ENCODE results near the gene EBNA1BP2.
A peak's percentile ranks its signal among the peaks of the same experiment; 100 is the strongest.
"Not testable (repeated sequence)": the region's sequence is repeated elsewhere in the genome, so short reads cannot be mapped to it uniquely, and the experiment has no call there.

EBNA1BP2 gene

GRCh38 chr1:43171876-43172526, at the start of gene EBNA1BP2, which contains the start of gene CFAP57:
EBNA1BP2 (minus strand) TSS chr1:43172290; CDS start chr1:43172118, 172 bp downstream.
CFAP57 (plus strand) TSS chr1:43172330; CDS start chr1:43172754, 424 bp downstream.
- Histone ChIP-seq H3K4me3 (ENCODE audit: low read length) (peak within 1 kb of the TSS; percentile 94), H3K9ac (ENCODE audit: low read length) (peak within 1 kb of the TSS; percentile 92), H3K4me1 (ENCODE audit: control insufficient read depth, insufficient read depth, low read length) (peaks cover 9% of the 10 kb centered on the region), H3K27me3 (ENCODE audit: control insufficient read depth, insufficient read depth, low read length) (no peaks in the 10 kb centered on the region), H3K36me3 (ENCODE audit: control insufficient read depth, insufficient read depth, low read length) (peaks cover 13% of the 10 kb centered on the region), H3K27ac (ENCODE audit: low read depth, low read length) (peak within 1 kb of the TSS; percentile 52)

- H3K4me1 ChIP-seq (ENCODE audit: control insufficient read depth, insufficient read depth, low read length): no peaks in the 10 kb centered on the region
- H3K36me3 ChIP-seq (ENCODE audit: control insufficient read depth, insufficient read depth, low read length): no peaks in the 10 kb centered on the region
- H3K27ac ChIP-seq (ENCODE audit: low read depth, low read length): no peak overlapping the region
- no peaks in the 10 kb centered on the region for H3K27me3 ChIP-seq (ENCODE audit: control insufficient read depth, insufficient read depth, low read length)
- H3K4me3 ChIP-seq (ENCODE audit: low read length): no peak overlapping the region
- no peak overlapping the region for H3K9ac ChIP-seq (ENCODE audit: low read length)
Observed at GRCh38 chr1:43221797-43222196, 49.7 kb upstream of the EBNA1BP2 start.

DNA sequence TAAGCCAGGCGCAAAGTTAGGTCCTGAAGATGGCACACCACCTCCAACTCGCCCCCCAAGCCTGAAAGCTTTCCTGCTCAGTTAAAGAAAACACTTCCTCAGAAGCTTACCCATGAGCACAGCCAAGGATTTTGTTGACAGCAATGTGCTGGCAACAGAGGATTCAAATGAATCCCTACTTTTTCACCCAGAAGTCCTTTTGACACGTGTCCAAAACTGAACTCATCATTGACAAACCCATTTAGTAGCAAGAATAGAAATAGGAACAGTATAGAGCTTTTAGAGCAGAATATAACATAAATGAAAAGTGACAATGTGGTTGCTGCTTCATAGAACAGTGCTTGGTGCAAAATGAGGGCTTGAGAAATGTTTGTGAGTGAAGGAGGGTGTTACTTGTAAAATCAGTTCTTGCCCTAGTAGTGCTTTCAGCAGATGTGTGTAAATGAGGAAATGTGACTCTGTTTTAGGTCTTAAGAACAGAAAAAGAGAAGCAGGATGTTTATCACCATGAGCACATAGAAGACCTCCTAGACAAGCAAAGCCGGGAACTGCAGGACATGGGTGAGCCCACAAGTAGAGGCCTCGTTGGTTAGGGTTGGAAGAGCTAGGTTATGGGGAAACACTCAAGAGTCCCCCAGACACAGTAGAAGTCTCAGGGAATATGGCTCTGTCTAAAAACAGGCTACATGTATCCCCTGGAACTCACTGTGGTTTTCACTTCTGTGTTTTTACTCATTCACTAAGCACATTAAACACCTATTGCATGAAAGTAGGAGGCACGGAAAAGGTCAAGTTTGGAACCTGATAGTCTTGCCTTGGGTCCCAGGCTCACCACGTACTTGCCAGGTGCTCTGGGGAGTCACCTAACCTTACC, 49.1 kb upstream of the EBNA1BP2 start:
- no peaks in the 10 kb centered on the region for H3K4me1 ChIP-seq (ENCODE audit: control insufficient read depth, insufficient read depth, low read length)
- no peaks in the 10 kb centered on the region for H3K27me3 ChIP-seq (ENCODE audit: control insufficient read depth, insufficient read depth, low read length)
- H3K9ac ChIP-seq (ENCODE audit: low read length): no peak overlapping the region
- no peak overlapping the region for H3K27ac ChIP-seq (ENCODE audit: low read depth, low read length)
- no peak overlapping the region for H3K4me3 ChIP-seq (ENCODE audit: low read length)
- no peaks in the 10 kb centered on the region for H3K36me3 ChIP-seq (ENCODE audit: control insufficient read depth, insufficient read depth, low read length)

- Histone ChIP-seq H3K4me3 (ENCODE audit: low read length) (no peak overlapping the region), H3K9ac (ENCODE audit: low read length) (no peak overlapping the region), H3K27me3 (ENCODE audit: control insufficient read depth, insufficient read depth, low read length) (no peaks in the 10 kb centered on the region), H3K4me1 (ENCODE audit: control insufficient read depth, insufficient read depth, low read length) (no peaks in the 10 kb centered on the region), H3K36me3 (ENCODE audit: control insufficient read depth, insufficient read depth, low read length) (no peaks in the 10 kb centered on the region), H3K27ac (ENCODE audit: low read depth, low read length) (no peak overlapping the region)
Observed at GRCh38 chr1:43217747-43218146, 45.7 kb upstream of the EBNA1BP2 start.

GRCh38 chr1:43214501-43215444, 42.7 kb upstream of the EBNA1BP2 start:
- no peaks in the 10 kb centered on the region for H3K36me3 ChIP-seq (ENCODE audit: control insufficient read depth, insufficient read depth, low read length)
- H3K27me3 ChIP-seq (ENCODE audit: control insufficient read depth, insufficient read depth, low read length): no peaks in the 10 kb centered on the region
- no peak overlapping the region for H3K9ac ChIP-seq (ENCODE audit: low read length)
- no peak overlapping the region for H3K27ac ChIP-seq (ENCODE audit: low read depth, low read length)
- H3K4me1 ChIP-seq (ENCODE audit: control insufficient read depth, insufficient read depth, low read length): no peaks in the 10 kb centered on the region
- no peak overlapping the region for H3K4me3 ChIP-seq (ENCODE audit: low read length)

DNA sequence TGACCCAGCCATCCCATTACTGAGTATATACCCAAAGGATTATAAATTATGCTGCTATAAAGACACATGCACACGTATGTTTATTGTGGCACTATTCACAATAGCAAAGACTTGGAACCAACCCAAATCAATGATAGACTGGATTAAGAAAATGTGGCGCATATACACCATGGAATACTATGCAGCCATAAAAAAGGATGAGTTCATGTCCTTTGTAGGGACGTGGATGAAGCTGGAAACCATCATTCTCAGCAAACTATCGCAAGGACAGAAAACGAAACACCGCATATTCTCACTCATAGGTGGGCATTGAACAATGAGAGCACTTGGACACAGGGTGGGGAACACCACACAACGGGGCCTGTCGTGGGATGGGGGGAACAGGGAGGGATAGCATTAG, 36.2 kb upstream of the EBNA1BP2 start:
- H3K4me1 ChIP-seq (ENCODE audit: control insufficient read depth, insufficient read depth, low read length); H3K27me3 ChIP-seq (ENCODE audit: control insufficient read depth, insufficient read depth, low read length); H3K36me3 ChIP-seq (ENCODE audit: control insufficient read depth, insufficient read depth, low read length); H3K27ac ChIP-seq (ENCODE audit: low read depth, low read length); H3K4me3 ChIP-seq (ENCODE audit: low read length); H3K9ac ChIP-seq (ENCODE audit: low read length): not testable (repeated sequence)

DNA sequence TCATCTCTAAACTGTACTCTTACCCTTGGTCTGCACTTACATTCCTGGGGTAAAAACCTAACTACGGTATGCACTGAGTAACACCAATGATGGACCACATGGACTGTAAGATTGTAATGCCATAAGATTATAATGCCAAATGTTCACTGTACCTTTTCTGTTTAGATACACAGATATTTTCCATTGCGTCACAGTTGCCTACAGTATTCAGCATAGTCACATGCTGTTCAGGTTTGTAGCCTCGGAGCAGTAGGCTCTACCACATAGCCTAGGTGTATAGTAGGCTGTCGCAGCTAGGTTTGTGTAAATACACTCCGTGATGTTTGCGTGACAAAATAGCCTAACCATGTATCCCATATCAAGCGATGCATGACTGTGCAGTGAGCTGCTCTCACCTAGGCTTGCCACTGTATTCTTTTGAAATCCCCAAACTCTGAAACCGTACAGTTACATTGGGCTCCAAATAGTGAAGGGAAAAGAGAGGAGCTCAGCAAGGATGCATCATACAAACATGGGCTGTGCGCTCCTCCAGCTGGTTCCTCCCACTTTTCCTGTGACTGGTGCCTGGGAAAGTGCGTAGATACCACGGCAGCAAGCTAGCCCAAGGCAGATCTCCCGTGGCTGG, 35.3 kb upstream of the EBNA1BP2 start:
- Histone ChIP-seq H3K9ac (ENCODE audit: low read length) (no peak overlapping the region), H3K27ac (ENCODE audit: low read depth, low read length) (no peak overlapping the region), H3K4me1 (ENCODE audit: control insufficient read depth, insufficient read depth, low read length) (peaks cover 6% of the 10 kb centered on the region), H3K36me3 (ENCODE audit: control insufficient read depth, insufficient read depth, low read length) (no peaks in the 10 kb centered on the region), H3K4me3 (ENCODE audit: low read length) (no peak overlapping the region), H3K27me3 (ENCODE audit: control insufficient read depth, insufficient read depth, low read length) (no peaks in the 10 kb centered on the region)

- Histone ChIP-seq H3K9ac (ENCODE audit: low read length) (no peak overlapping the region), H3K4me3 (ENCODE audit: low read length) (no peak overlapping the region), H3K27ac (ENCODE audit: low read depth, low read length) (no peak overlapping the region), H3K27me3 (ENCODE audit: control insufficient read depth, insufficient read depth, low read length) (no peaks in the 10 kb centered on the region), H3K36me3 (ENCODE audit: control insufficient read depth, insufficient read depth, low read length) (no peaks in the 10 kb centered on the region), H3K4me1 (ENCODE audit: control insufficient read depth, insufficient read depth, low read length) (peaks cover 6% of the 10 kb centered on the region)
Observed at GRCh38 chr1:43206600-43207228, 34.6 kb upstream of the EBNA1BP2 start.

- Histone ChIP-seq H3K27me3 (ENCODE audit: control insufficient read depth, insufficient read depth, low read length) (no peaks in the 10 kb centered on the region), H3K27ac (ENCODE audit: low read depth, low read length) (no peak overlapping the region)
Observed at GRCh38 chr1:43205671-43206070, 33.6 kb upstream of the EBNA1BP2 start.

GRCh38 chr1:43204394-43204793, 32.3 kb upstream of the EBNA1BP2 start:
- Histone ChIP-seq H3K4me1 (ENCODE audit: control insufficient read depth, insufficient read depth, low read length) (peaks cover 6% of the 10 kb centered on the region), H3K4me3 (ENCODE audit: low read length) (no peak overlapping the region), H3K27ac (ENCODE audit: low read depth, low read length) (no peak overlapping the region), H3K27me3 (ENCODE audit: control insufficient read depth, insufficient read depth, low read length) (no peaks in the 10 kb centered on the region), H3K9ac (ENCODE audit: low read length) (no peak overlapping the region), H3K36me3 (ENCODE audit: control insufficient read depth, insufficient read depth, low read length) (no peaks in the 10 kb centered on the region)

More at GRCh38 chr1:43205671-43206070, 33.6 kb upstream of the EBNA1BP2 start:
- no peaks in the 10 kb centered on the region for H3K36me3 ChIP-seq (ENCODE audit: control insufficient read depth, insufficient read depth, low read length)
- H3K4me1 ChIP-seq (ENCODE audit: control insufficient read depth, insufficient read depth, low read length): peaks cover 6% of the 10 kb centered on the region
- no peak overlapping the region for H3K9ac ChIP-seq (ENCODE audit: low read length)
- H3K4me3 ChIP-seq (ENCODE audit: low read length): no peak overlapping the region

DNA sequence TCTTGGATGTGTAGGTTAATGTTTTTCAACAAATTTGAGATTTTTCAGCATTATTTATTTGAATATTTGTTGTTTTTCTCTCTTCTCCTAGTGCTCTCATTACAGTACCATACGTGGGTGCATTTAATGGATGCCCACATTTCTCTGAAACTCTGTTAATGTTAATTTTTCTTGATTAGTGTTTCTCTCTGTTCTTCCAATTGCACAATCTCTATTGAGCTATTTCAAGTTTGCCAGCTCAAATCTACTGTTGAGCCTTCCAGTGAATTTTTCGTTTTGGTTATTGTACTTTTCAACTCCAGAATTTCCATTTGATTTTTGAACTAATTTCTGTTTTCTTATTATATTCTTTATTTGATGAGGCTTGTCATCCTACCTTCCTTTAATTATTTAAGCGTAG, 31.8 kb upstream of the EBNA1BP2 start:
- Histone ChIP-seq H3K27me3 (ENCODE audit: control insufficient read depth, insufficient read depth, low read length) (no peaks in the 10 kb centered on the region), H3K27ac (ENCODE audit: low read depth, low read length) (no peak overlapping the region), H3K9ac (ENCODE audit: low read length) (no peak overlapping the region), H3K36me3 (ENCODE audit: control insufficient read depth, insufficient read depth, low read length) (no peaks in the 10 kb centered on the region), H3K4me3 (ENCODE audit: low read length) (no peak overlapping the region), H3K4me1 (ENCODE audit: control insufficient read depth, insufficient read depth, low read length) (peaks cover 6% of the 10 kb centered on the region)

Data from rectal smooth muscle tissue (tissue), 1 donor.